Common myeloid progenitor, CD34-positive (primary cell): ENCODE measurements around the gene EMC7.

Source experiments
- CTCF ChIA-PET: fragments of 350-600 bp; sonication (Branson Sonifier 250); formaldehyde crosslinking; loops from one replicate; lab custom pipeline; 2021; ENCODE audit warnings: antibody characterized with exemption; lab: Charles Lee
- POLR2A ChIA-PET: fragments of 350-600 bp; sonication (Branson Sonifier 250); formaldehyde crosslinking; loops from one replicate; lab custom pipeline; 2021; ENCODE audit warnings: antibody characterized with exemption; lab: Charles Lee
- DNase-seq, 3 donors: peaks; one replicate each; pipeline versions ENCODE4 v3.0.0 to v3.0.0-alpha.2; 2013
- H3K27ac ChIP-seq, 2 experiments: 1 replicate in 1 of 2; 2 replicates in 1 of 2; pipeline ENCODE4 v1.7.0; 2013; ENCODE audit warnings: inconsistent platforms in 2 of 2, low read length in 2 of 2, mild to moderate bottlenecking in 2 of 2, low read depth in 1 of 2, moderate library complexity in 1 of 2; ENCODE audit not compliant: severe bottlenecking in 2 of 2, insufficient read depth in 1 of 2, poor library complexity in 1 of 2
- H3K27me3 ChIP-seq, 5 experiments: replicated peaks in 2 of 5; 1 replicate in 3 of 5; 2 replicates in 2 of 5; pipeline versions ENCODE4 v1.6.1 to v1.7.0; 2013; ENCODE audit warnings: low read length in 4 of 5, mild to moderate bottlenecking in 2 of 5, moderate library complexity in 2 of 5, inconsistent platforms in 1 of 5; ENCODE audit not compliant: insufficient read depth in 5 of 5, control insufficient read depth in 4 of 5
- H3K36me3 ChIP-seq, 4 experiments: 1 replicate in 2 of 4; 2 replicates in 2 of 4; pipeline versions ENCODE4 v1.6.1 to v1.7.0; 2013; ENCODE audit warnings: low read length in 3 of 4, control low read depth in 1 of 4, mild to moderate bottlenecking in 1 of 4; ENCODE audit not compliant: control insufficient read depth in 4 of 4, insufficient read depth in 4 of 4
- H3K4me1 ChIP-seq, 4 experiments: 1 replicate in 3 of 4; 2 replicates in 1 of 4; pipeline versions ENCODE4 v1.6.1 to v1.7.1; 2013; ENCODE audit warnings: low read length in 3 of 4, mild to moderate bottlenecking in 3 of 4, control low read depth in 1 of 4, inconsistent platforms in 1 of 4, moderate library complexity in 1 of 4; ENCODE audit not compliant: control insufficient read depth in 4 of 4, insufficient read depth in 4 of 4; ENCODE audit errors: control extremely low read depth in 1 of 4
- H3K4me3 ChIP-seq, 7 experiments: 1 replicate in 4 of 7; 2 replicates in 3 of 7; pipeline versions ENCODE4 v1.5.1 to v1.7.0; 2013; ENCODE audit warnings: mild to moderate bottlenecking in 7 of 7, low read length in 6 of 7, moderate library complexity in 6 of 7, inconsistent platforms in 2 of 7, low read depth in 2 of 7, control low read depth in 1 of 7; ENCODE audit not compliant: insufficient read depth in 4 of 7, control insufficient read depth in 1 of 7; ENCODE audit errors: extremely low read depth in 1 of 7
- H3K9me3 ChIP-seq, 5 experiments: 1 replicate in 4 of 5; 2 replicates in 1 of 5; pipeline versions ENCODE4 v1.6.1 to v1.7.1; 2013; ENCODE audit warnings: low read length in 4 of 5, mild to moderate bottlenecking in 2 of 5, inconsistent platforms in 1 of 5, low read depth in 1 of 5, moderate library complexity in 1 of 5; ENCODE audit not compliant: control insufficient read depth in 4 of 5, insufficient read depth in 2 of 5; ENCODE audit errors: control extremely low read depth in 1 of 5
- WGBS: methylation state at CpG from one replicate; pipeline ENCODE4 v1.1.5; 2013; ENCODE audit not compliant: insufficient coverage; 5-methylcytosine and 5-hydroxymethylcytosine counted together

EMC7 gene

DNA sequence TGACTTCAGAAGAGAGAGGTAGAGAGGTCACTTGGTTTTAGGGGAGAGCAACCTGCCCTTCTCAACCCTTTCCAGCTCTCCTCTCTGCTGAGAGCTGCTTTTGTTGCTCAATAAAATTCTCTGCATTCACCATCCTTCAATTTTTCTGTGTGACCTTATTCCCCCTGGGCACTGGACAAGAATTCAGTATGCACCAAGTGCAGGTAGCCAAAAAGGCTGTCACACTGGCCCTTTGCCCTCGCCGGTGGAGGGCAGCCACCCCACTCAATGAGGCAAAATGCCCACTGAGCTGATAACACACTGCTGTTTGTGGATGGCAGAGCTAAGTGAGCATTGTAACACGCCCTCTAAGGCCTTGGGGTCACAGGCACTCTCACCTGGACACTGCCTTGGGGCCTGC lies 13.1 kb upstream of the EMC7 start:
- CTCF ChIA-PET, result interaction anchor here (1.3 kb wide), 1 partner anchor 25 kb away, joined by 3 read pairs; no protein-coding TSS in a partner anchor
- WGBS, result 94% methylated on average over 3 of the region's 3 CpGs
- POLR2A ChIA-PET, result no interaction called here
- no peak for DNase-seq
- no peaks in the 10 kb centered on the region for H3K27me3 ChIP-seq
- peaks cover 0 to 1% (median 0%) of the 10 kb centered on the region in 4 experiments for H3K4me1 ChIP-seq
- no peaks in the 10 kb centered on the region for H3K36me3 ChIP-seq
- H3K27ac ChIP-seq, result no peak overlapping the region
- no peak overlapping the region for H3K4me3 ChIP-seq
- H3K9me3 ChIP-seq, result no peaks in the 10 kb centered on the region

DNA sequence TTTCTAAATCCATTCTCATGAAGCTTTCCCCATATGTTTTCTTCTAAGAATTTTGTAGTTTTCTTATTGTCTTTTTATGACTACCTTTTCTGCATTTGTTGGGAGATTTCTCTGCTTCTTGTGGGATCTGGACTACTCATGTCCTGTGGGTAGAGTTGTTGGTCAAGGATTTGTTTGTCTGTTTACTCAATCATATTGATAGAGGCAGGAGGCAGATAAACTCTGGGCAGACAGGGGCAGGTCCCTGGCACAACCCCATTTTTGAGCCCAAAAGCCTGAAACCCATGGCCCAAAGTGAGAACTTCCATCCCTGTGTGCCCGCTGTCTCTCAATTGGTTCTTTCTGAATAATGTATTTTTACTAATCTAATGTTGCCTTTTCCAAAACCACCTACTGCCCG lies 12.6 kb upstream of the EMC7 start:
- Histone ChIP-seq H3K4me1 (peaks cover 0 to 2% (median 0%) of the 10 kb centered on the region in 4 experiments), H3K36me3 (no peaks in the 10 kb centered on the region), H3K27ac (no peak overlapping the region), H3K27me3 (no peaks in the 10 kb centered on the region), H3K9me3 (no peaks in the 10 kb centered on the region), H3K4me3 (no peak overlapping the region)
- CTCF ChIA-PET, result interaction anchor here (1.2 to 1.3 kb wide), 2 partner anchors 10 to 26 kb away, joined by 3 read pairs; no protein-coding TSS in a partner anchor
- no peak for DNase-seq
- 0% methylated on average over 1 of the region's 2 CpGs for WGBS
- POLR2A ChIA-PET, result no interaction called here

DNA sequence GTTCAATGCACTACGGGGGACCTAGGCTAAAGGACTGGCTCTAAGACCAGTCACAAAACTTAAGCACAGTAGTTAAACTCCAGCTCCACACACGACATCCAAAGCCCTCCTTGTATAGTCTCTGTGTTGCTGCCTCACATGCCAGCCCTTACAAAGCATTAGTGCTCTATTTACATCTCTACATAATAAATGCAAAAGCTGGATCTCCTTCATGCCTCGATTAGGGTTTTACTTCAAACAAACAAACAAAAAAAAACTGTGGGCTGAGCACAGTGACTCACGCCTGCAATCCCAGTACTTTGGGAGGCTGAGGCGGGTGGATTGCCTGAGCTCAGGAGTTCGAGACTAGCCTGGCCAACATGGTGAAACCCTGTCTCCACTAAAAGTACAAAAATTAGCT lies 9.8 kb upstream of the EMC7 start:
- Histone ChIP-seq H3K27me3 (no peaks in the 10 kb centered on the region), H3K27ac (no peak overlapping the region), H3K4me3 (no peak overlapping the region), H3K9me3 (no peaks in the 10 kb centered on the region), H3K36me3 (no peaks in the 10 kb centered on the region), H3K4me1 (peaks cover 0 to 2% (median 0%) of the 10 kb centered on the region in 4 experiments)
- DNase-seq, result no peak
- ChIA-PET POLR2A (no interaction called here), CTCF (interaction anchor here (0.6 to 4.4 kb wide), 7 partner anchors 9 to 216 kb away, joined by 3 to 43 read pairs (median 3); partner anchors contain the start of gene KATNBL1)
- WGBS, result 96% methylated on average over 3 of the region's 6 CpGs

DNA sequence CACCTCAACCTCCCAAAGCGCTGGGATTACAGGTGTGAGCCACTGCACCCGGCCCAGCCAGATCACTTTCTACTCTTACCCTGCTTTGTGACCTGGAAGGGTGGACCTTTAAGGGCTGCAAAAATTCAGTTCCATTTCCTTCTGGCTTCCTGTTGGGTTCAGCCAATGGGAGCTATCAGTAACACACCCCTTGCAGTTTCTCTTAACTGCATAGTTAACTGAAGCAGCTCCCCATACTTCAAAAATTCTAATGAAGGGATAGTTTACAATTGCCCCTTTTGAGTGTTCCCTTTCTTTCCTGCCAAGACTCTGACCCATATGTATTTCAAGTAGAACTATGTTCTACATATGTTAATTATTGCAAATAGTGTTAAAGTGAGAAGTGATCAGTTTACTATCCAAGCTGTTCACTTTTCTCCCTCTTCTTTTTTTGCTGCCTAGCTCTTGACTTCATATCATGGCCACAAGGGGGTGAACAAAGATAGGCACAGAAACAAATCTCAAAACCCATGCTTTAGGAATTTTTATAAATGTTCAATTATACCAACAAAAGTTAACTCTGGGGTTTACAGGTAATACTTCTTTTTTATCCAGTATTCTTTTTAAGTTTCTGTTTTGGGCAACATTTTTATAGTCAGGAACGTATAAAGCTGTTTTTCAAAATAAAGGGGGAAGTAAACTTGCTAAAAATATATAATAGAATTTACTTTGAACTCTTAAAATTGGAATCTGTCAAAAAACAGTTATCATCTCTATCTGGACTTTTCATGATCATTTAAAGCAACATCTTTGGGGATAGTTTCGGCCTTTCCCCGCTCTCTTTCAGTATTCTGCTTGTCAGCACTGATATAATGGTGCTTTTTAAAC lies 8.4 kb upstream of the EMC7 start:
- Histone ChIP-seq H3K27ac (no peak overlapping the region), H3K4me1 (peaks cover 0 to 2% (median 0%) of the 10 kb centered on the region in 4 experiments), H3K36me3 (peaks cover 0 to 3% (median 0%) of the 10 kb centered on the region in 4 experiments), H3K4me3 (no peak overlapping the region), H3K27me3 (no peaks in the 10 kb centered on the region), H3K9me3 (no peaks in the 10 kb centered on the region)
- DNase-seq, result peak; percentile 45 to 66 (median 56)
- ChIA-PET POLR2A (no interaction called here), CTCF (interaction anchor here (0.7 to 4.4 kb wide), 16 partner anchors 9 to 474 kb away, joined by 3 to 43 read pairs (median 4); partner anchors contain the start of genes KATNBL1 and LPCAT4)
- 87% methylated on average over 2 of the region's 5 CpGs for WGBS

DNA sequence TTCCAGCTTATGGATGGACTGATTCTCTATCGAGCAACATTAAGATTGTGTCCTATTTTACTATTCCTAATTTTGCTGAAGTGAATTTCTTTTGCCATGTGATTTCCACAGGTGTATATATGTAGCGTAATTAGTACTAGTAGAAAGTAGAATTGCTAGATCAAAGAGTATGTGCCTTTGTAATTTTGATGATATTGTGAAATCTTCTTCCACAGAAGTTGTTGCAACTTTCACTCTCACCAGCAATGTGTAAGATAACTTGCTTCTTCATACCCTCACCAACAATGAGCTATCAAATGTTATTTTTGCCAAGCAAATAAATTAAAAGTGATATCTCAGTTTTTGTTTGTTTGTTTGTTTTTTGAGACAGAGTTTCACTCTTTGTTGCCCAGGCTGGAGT lies 5.7 kb upstream of the EMC7 start:
- no peaks in the 10 kb centered on the region for H3K27me3 ChIP-seq
- CTCF ChIA-PET, result interaction anchor here (1.3 to 1.7 kb wide), 2 partner anchors 102 to 106 kb away, joined by 3 to 6 read pairs; partner anchors contain the start of gene KATNBL1
- peaks cover 0 to 3% (median 1%) of the 10 kb centered on the region in 4 experiments for H3K36me3 ChIP-seq
- no peak for DNase-seq
- no peak overlapping the region for H3K4me3 ChIP-seq
- WGBS, result no CpG with 5 or more reads among the region's 2 CpGs
- POLR2A ChIA-PET, result no interaction called here
- H3K27ac ChIP-seq, result no peak overlapping the region
- H3K9me3 ChIP-seq, result no peaks in the 10 kb centered on the region
- H3K4me1 ChIP-seq, result peaks cover 0 to 8% (median 6%) of the 10 kb centered on the region in 4 experiments

DNA sequence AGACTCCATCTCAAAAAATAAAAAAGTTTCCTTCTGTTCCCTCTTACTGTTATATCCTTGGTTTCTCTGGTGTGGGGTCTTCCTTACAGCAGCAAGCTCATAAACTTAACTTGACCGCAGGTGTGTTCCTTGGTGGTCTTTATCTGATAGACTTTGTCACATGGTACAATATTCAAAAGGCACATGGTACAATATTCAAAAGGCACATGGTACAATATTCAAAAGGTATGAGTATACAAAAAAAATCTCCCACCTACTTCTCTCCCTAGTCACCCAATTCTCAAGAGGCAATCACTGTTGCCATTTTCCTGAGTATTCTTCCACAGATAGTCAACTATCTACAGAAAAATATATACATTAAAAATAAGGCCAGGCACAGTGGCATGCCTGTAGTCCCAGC lies 4.8 kb upstream of the EMC7 start:
- ChIA-PET CTCF (interaction anchor here (1.3 to 1.7 kb wide), 2 partner anchors 103 to 107 kb away, joined by 3 to 6 read pairs; partner anchors contain the start of gene KATNBL1), POLR2A (no interaction called here)
- H3K27ac ChIP-seq, result no peak overlapping the region
- no peaks in the 10 kb centered on the region for H3K27me3 ChIP-seq
- peaks cover 0 to 3% (median 1%) of the 10 kb centered on the region in 4 experiments for H3K36me3 ChIP-seq
- H3K4me3 ChIP-seq, result no peak overlapping the region
- no CpG with 5 or more reads among the region's 1 CpG for WGBS
- no peaks in the 10 kb centered on the region for H3K9me3 ChIP-seq
- H3K4me1 ChIP-seq, result peaks cover 0 to 13% (median 7%) of the 10 kb centered on the region in 4 experiments
- DNase-seq, result no peak
